Activated T-cell treated with anti-CD3 and anti-CD28 coated beads, Interleukin-2, amount 50 U/mL, for 1 hour (primary cell): ENCODE data around the gene ERVMER34-1.

Experiments
- DNase-seq: peaks from one replicate; pipeline ENCODE4 v3.0.0-alpha.2; 2020

Gene ERVMER34-1

GRCh38 chr4:52716364-52717151 lies 34.7 kb downstream of the ERVMER34-1 start:
- no peak for DNase-seq

DNA sequence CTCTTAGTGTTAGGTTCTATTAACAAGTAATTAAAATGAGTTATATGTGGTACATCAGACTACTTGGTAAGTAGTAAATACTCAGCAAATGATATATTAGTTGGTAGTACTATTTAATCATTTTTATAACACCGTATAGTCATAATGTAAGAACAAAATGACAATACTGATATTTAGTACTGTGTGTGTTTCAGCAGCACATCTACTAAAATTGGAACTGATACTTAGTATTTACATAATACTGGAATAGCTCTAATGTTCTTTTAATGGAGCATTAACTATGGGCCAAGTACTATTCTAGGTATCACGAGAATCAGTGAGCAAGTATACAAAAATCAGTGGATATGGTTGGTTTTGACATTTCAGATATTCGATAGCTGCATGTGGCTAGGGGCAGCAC lies 35.3 kb downstream of the ERVMER34-1 start:
- no peak for DNase-seq

DNA sequence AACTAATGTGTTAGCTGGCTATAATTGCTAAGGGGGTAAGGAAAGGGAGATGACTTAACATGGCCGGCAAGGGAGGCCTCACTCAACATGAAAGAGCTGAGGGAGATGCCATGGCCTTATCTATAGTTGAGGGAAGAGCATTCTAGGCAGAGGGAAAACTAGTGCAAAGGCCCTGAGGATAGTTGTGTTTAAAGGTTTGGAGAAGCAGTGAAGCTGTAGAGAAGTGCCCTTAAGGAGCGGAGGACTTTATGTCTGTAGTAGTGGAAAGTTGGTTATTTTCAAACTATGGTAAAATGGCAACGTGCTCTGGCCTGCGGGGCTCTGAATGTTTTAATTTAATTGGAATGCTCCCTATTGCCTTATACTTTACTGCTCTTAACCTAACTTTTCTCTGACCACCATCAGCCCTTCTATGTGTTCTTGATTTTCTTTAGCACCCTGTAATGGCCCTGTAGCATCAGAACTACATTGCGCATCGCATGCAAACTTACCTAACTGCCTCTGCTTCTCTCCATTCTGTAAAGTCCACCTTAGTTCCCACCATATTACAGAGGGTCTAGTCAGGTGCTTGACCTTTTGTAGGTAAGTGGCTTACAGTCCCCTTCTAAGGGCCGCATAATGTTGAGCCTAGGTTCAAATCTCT lies 35.8 kb downstream of the ERVMER34-1 start:
- no peak for DNase-seq

GRCh38 chr4:52714597-52715254 lies 36.5 kb downstream of the ERVMER34-1 start:
- DNase-seq, result no peak

GRCh38 chr4:52713456-52713937 lies 37.7 kb downstream of the ERVMER34-1 start:
- DNase-seq, result no peak

DNA sequence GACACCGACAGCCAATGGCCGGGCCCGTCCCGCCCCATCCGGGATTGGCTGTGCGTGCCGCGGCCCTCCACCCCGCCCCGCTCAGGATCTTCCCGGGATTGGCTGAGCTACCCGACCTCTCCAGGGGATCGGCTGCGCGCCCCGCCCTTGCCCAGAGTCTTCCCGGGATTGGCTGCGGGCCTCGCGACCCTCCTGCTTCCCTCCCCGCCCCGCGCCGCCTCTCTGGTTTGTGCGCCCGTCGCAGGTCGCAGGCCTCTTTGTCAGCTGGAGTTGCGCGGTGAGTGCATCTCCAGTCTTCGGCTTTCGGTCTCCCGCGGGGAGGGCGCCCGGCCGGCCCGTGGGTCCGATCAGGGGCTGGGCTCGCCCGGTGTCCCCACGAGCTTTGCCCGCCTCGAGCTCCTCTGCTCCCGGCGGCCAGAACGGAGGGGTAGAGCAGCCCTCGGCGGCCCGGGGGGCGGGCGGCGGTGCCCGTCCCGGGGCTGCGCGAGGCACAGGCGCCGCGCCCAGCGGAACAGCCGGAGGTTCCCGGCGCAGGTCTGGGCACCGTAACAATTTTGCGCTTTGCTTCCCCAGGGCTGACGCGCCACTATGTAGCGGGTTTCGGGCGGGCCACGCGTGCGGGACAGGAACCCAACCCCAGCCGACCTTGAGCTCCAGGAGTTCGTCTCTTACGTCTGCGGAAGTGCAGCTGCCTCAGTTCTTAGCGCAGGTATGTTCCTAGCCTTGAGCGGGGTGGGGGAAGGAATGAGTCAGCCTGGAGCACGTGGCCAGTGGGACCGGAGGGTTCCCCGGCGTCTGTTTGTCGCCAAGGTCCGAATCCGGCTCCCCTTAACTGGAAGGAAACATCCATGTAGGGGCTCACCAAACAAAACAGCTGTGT lies 38.7 kb downstream of the ERVMER34-1 start:
- peak; percentile 95 for DNase-seq

GRCh38 chr4:52711834-52712250 lies 39.4 kb downstream of the ERVMER34-1 start:
- no peak for DNase-seq

GRCh38 chr4:52711272-52711671 lies 40.0 kb downstream of the ERVMER34-1 start:
- no peak for DNase-seq

DNA sequence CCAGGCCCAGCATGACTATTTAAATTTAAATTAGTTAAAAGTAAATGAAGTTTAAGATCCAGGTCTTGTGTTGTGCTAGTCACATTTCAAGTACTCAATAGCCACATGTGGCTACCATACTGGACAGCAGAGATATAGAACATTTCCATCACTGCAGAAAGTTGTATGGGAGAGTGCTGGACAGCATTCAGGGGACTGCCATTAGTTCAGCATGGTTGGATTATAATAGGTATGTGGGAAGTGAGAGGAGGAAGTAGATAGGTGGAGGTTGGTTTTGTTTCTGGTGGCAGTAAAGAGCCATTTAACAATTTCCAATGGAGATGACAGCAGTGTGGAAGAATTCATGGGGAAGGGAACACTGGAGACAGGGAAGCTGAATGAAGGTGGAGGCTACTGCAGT lies 42.1 kb downstream of the ERVMER34-1 start:
- DNase-seq, result no peak

- DNase-seq, result no peak
Observed at GRCh38 chr4:52704661-52705060, 46.6 kb downstream of the ERVMER34-1 start.

GRCh38 chr4:52704133-52704532 lies 47.1 kb downstream of the ERVMER34-1 start:
- DNase-seq, result no peak

DNA sequence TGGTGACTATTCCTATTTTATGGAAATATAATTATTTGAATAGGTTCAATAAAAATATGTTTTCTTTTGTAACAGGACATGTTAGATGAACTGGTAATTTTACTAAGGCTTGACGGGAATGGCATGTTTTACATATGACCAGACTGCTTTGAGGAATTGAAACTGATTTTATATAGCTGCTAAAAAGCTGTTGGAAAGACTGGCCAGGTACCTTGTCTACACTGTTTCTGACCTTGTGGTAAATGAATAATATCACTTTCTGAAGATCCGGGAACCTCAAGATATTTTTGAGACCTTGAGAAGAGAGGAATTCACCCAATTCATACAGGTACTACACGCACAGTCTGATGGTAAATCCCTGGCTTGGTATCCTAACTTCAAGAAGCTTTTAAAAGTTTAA lies 50.0 kb downstream of the ERVMER34-1 start:
- no peak for DNase-seq

- no peak for DNase-seq
Observed at GRCh38 chr4:52694936-52695335, 56.3 kb downstream of the ERVMER34-1 start.

- no peak for DNase-seq
Observed at GRCh38 chr4:52693492-52693891, 57.7 kb downstream of the ERVMER34-1 start.
